Activated CD4-positive, alpha-beta T cell treated with anti-CD3 and anti-CD28 coated beads for 4 hours (primary cell): ENCODE measurements around the gene FRMD4B.
"Not testable (repeated sequence)": the region's sequence is repeated elsewhere in the genome, so short reads cannot be mapped to it uniquely, and the experiment has no call there.

Experiments used
- DNase-seq, 2 donors: peaks; one replicate each; pipeline ENCODE4 v3.0.0-alpha.2; 2020

The FRMD4B gene

DNA sequence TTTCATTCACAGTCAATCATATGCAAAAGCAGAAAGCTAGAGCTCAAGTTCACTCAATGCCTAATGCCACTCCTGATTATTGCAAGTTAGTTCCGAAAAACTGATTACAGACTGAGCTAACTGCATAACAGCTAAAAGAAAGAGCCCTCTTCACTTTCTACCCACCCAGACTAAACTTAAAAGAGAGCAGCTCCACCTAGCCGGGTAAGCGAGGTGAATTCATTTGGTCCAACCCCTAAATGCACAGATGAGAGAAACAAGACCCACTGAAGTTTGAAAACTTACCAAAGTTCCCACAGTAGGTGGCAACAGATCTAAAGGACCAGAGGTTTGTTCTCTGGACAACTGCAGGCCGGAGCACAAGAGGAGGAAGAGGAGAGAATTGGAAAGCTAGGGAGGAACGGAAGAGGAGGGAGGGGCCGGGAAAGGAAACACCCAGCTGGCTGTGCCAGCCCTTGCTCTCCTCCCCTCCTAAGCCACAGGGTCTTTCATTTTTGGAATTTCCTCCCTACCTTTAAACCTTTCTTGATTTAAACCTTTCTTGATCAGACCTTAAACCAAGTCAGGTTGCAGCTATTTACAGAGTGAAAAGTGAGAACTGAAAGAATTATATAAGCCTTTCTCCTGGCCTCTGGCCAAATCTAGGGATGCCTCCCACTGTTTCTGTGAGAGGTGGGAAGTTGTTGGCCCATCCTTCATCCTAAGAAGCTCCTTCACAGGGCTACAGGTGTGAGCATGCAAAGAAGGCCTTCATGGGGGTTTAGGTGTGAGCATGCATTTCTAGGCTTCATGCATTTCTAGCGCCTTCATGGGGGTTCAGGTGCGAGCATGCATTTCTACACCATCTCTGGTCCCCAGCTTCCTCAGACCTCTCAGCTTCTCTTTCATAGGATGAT is 148.8 kb downstream of the FRMD4B start:
- DNase-seq = peak in 1 of 2 donors; percentile 12

DNA sequence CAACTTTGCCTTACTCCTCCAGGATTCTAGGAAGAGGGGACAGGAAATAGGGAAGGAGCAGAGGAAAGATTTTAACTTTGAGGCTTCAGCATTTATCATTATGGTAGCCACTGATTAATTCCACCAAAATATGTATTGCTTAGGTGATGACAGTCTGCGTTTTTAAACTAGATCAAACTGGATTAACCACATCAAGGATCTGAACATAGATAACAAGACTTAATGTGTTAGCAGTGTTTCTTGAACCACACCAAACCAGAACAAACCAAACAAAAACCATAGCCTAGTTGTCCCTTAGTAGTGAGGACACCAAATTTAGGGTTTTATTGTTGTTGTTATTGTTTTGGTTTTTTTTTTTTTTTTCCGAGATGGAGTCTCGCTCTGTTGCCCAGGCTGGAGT is 150.0 kb downstream of the FRMD4B start:
- no peak for DNase-seq

DNA sequence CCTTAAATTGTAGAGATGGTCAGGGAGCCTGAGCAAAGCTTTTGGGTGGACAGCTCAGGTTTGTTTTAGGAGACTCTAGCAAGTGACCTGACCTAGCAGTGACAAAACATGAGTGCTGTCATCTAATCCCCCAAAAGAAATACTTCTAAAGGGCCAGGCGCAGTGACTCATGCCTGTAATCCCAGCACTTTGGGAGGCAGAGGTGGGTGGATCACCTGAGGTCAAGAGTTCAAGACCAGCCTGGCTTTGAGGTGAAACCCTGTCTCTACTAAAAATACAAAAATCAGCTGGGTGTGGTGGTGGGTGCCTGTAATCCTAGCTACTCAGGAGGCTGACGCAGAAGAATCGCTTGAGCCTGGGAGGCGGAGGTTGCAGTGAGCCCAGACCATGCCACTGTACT is 150.7 kb downstream of the FRMD4B start:
- DNase-seq = not testable (repeated sequence)

DNA sequence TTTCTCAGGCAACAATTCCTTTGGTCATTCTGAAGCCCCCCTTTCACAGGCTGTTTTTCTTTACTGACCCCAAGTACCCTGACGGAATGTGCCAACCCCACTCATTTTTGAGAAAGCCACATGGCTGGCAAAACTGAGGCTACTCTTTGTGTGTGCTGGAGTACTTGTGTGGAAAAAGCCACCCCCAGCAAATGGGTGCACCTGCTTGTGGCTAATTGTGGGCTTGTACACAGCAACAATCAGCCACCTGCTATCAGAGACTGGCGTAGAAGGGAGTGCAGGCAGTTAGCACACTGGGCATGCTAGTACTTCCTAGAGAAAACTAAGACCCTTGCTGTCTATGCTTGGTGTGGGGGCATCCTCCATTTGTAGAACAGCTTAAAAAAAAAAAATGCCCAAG is 153.4 kb downstream of the FRMD4B start:
- no peak for DNase-seq

DNA sequence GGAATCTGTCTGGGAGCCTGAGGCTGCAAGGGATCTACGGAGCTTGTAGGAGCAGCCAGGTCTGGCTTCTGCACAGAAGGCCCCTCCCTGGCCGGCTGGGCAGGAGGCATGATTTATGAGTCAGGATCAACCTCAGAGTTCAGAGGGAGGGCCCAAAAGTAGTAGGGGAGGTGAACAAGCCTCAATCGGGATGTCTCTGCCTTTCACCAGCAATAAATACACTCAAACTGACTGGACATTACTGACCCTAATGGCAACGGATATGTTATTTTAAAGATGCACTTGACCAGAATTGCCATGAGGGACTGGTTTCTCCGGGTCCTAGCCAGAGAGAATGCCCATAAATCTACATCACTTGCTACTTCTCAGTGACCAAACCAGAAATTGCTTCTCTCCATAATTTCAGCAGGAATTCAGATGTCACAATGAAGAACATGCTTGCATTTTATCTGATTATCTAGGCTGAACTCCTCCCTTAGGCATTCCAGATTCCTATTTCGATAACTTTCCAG is 153.9 kb downstream of the FRMD4B start:
- no peak for DNase-seq

DNA sequence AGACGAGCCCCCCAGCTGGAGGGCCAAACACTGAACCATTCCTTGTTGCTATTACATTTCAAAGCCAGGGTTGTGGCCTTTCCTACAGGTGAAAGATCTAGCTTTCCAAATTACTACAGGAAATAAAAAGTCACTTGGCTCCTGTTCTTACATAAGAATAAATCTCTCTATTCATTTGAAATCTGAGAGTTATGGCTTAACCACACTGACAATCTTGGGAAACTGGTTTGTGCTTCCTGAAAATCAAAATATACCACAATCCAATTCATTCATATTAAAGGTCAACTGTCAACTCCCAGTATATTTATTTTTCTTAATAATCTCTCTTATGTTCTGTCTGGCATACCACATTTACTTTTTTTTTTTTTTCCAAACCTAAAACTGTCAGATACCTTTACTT is 159.8 kb downstream of the FRMD4B start:
- no peak for DNase-seq

DNA sequence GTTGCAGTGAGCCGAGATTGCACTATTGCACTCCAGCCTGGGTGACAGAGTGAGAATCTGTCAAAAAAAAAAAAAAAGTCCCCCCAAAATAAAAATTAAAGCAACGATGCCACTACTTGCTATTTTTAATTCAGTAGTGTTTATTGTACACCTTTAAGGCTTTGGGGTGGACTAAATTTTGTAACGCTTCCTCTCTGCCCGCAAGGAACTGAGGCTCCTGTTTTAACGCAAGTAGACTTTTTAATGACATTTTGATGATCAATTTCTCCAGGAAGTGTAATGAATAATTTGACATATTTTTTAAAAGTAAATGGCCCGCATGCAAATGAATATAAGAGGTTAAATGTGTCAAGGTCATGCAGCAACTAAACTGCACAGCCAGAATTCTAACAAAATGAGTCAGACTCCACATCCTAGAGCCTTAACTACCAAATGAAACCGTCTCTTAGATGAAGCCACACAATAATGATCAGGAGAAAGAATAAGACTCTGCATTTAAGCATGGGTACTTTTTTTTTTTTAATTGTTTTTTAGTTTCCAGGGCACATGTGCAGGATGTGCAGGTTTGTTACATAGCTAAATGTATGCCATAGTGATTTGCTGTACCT is 166.7 kb downstream of the FRMD4B start:
- no peak for DNase-seq

DNA sequence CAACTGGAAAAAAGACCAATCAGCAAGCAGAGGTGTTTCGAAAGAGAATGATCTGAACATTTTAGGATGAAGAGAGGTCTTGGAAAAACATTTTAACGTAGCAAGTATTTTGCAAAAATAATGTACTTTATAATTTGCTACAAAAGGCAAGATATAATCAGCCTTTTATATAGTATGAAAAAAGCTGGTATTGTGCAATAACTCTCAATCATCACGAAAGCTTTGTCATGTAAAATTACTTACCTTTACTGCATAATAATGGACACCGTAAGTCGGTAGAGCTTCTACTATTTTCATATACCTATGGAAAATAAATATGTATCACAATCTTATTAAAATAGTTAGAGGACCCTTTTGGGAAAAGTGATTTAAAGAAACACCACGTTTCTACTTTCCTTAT is 167.8 kb downstream of the FRMD4B start:
- DNase-seq = no peak

DNA sequence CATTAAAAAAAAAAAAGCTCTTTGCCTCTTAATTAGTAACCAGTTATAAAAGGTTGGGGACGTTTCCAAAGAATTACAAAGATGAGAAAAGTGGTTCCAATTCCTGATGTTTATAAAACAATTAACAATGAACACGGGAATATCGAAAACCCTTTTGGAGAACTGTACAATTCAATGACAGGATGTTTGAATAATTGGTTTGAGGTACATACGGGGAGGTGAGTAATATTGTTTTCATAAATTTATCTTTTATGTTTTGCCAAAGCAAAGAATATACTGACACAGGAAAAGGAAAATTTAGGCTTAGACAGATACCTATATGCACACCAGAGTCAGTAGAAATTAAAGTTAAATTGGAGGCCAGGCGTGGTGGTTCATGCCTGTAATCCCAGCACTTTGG is 168.9 kb downstream of the FRMD4B start:
- no peak for DNase-seq

DNA sequence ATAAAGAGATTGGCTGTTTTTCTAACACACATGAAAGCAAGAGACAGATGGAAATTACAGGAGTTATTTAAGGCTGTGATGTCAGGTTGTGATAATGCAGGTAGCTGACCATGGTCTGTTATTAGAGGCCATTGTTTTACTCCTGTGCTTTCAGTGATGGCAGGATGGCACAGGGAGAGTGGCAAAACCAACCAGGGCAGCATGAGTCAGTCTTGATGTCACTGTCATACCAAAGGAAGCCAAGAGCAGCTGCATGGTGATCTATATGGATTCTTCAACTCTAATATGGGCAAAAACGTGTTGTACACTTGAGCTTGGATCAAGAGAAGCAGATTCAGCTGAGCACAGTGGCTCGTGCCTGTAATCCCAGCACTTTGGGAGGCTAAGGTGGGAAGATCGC is 171.6 kb downstream of the FRMD4B start:
- no peak for DNase-seq

DNA sequence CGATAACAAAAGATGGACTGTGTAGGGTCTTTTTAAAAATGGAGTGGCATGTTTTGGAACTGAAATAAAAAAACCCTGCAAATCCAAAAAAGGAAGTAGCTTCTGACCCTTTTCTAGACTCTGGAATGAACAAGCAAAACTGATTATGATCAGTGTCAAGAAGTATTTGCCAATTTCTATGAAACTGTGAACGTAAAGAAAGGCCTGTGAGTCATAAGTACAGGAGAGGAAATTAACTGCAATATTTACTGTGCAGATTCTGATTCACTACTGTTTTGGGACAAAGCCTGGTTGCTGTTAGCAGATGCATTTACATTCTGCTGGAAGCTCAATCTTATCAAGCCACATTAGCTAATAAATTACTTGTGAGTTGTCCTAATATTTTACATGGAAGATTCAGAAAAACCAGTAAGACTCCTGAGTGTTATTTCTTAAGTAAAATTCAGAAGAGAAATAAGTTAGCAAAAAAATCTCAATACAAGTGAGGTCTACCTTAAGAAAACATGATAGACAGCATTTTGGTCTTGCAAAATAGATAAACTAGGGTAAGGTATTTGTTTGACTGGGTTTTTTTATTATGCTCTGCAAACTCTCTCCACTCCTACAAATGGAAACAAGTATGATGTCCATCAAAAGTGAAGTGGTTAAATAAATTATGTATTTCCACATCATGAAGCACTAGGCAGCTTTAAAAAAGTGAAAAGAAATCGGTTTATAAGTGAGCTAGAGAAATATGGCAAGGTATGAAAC is 173.3 kb downstream of the FRMD4B start:
- no peak for DNase-seq

DNA sequence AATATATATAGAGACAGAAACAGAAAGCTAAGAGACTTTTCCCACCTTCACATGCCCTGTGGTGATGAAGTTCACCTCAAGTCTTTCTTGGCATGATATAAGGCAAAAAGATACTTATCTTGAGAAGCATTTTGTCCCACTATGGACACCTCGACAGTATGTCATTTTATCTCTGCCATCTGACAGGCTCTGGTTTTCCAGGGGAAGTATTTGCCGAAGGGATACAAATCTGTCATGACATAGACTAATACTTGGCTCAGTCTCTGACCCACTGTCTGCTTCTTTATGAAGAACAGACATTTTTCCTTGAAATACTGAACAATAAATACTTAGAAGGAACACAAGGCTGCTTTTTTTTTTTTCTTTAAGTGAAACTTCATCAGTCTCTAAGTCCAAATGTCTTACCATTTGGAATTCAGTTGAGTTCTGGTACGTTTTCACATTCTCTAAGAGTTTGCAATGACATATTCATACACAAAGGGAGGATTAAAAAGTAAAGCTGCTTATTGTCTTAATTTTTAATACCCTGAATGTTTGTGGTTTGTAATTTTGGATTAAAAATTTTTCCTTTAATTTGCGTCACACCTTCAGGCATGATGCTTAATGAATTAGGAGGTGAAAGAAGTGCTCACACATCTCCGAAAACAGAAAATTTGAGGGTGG is 175.7 kb downstream of the FRMD4B start:
- DNase-seq = no peak

DNA sequence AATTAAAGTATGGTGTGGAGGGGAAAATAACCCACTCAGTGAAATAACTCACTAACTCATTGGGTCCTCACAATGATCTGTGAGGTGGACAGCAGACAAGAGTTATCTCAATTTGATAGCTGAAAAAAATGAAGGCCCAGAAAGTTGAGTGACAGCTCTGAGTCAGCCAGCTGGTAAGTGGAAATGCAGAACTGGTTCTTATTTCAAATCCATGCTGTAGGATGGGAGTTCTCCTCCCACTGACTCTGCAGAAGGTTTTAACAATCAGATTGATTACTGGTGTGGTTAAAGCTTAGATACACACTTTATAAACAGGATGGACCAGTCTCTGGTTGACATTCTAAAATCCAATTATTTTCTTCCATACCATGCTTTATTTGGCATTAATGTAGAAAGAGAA is 176.5 kb downstream of the FRMD4B start:
- DNase-seq = no peak

DNA sequence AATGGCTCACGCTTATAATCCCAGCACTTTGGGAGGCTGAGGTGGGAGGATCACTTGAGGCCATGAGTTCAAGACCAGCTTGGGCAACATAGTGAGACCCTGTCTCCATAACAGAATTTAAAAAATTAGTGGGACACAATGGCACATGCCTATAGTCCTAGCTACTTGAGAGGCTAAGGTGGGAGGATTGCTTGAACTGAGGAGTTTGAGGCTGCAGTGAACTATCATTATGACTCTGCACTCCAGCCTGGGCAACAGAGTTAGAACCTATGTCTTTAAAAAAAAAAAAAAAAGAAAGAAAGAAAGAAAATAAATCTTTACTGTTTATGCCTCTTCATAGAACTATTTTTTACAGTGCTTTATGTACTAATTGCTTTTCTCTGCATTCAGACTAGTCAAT is 178.9 kb downstream of the FRMD4B start:
- no peak for DNase-seq

DNA sequence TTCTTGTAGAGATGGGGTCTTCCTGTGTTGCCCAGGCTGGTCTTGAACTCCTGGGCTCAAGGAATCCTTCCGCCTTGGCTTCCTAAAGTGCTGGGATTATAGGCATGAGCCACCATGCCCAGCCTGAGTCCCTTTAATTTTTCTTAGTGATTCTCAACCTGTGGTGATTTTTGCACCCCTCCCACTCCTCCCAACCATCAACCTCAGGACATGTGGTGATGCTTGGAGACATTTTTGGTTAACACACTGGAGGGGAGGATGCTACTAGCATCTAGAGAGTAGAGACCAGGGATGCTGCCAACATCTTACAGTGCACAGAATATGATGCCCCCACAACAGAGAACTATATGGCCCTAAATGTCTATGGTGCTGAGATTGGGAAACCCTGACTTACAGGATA is 180.5 kb downstream of the FRMD4B start:
- DNase-seq = no peak

DNA sequence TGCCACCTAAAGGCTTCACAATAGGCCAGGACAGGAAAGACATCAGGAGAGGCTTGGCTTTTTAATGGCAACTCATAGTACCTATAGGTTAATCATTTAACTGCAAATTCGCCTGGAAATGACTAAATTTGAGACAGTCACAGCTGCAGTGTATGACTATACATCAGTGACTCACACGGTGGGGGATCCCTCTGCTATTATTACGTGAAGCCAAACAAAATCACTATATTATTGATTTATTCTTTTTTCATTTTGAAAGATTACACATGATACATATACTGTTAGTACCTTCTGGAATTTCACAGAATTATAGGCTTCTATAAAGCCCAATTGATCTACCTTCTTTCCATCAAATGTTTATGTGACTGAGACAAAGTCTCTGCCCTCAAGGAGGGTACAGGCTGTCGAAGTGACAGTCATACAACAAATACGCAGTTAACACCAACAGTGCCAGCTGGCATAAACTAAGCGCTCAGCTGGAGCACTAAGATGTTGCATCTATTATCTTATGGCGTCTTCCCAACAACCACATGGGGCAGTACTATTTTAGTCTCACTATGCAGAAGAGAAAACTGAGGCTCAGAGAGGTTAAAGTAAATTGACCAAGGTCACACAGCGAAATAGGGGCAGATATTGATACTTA is 181.5 kb downstream of the FRMD4B start:
- DNase-seq = peak; percentile 27 to 34

DNA sequence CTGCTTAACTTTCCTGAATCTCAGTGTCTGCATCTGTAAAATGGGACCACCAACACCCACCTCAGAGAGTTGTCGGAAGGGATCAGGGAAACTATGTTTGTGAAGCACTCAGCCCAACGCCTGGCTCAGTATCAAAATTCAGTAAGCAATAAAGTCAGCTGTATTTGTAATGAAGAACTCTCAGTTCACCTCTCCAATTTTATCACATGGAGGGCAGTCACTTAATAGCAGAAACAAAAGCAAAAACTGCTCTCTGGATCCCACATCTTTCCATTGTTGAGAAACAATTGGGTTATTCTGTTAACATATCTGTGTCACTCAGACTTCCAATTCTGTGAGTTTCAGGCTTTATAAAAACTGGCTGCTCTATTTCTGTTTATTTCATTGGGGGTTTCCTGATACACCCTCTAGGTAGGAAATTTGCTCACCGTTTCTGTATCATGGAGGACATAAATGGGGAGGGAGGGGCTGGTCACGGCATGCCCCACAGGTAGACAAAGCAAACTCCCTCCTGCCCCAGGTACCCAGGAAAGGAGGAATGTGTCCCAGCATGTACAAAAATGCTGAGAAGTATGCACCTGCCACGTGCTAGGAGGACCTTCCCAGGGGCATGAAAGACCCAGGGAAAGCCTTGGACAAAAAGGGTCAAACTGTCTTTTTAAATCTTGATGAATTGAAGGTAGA is 182.1 kb downstream of the FRMD4B start:
- DNase-seq = no peak

DNA sequence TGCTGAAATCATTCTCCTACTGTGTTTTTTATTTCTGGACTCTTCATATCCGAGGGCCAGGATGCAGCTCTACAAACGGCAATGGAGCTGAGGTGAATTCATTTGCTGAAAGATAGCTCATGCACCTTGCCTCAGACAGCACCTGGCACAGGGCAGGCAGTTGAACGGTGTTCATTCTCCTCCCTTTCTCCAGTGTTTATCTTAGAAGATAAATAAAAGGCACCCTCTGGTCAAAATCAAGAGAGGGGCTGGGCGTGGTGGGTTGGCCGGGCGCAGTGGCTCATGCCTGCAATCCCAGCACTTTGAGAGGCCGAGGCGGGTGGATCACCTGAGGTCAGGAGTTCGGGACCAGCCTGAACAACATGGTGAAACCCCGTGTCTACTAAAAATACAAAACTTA is 184.2 kb downstream of the FRMD4B start:
- DNase-seq = no peak

DNA sequence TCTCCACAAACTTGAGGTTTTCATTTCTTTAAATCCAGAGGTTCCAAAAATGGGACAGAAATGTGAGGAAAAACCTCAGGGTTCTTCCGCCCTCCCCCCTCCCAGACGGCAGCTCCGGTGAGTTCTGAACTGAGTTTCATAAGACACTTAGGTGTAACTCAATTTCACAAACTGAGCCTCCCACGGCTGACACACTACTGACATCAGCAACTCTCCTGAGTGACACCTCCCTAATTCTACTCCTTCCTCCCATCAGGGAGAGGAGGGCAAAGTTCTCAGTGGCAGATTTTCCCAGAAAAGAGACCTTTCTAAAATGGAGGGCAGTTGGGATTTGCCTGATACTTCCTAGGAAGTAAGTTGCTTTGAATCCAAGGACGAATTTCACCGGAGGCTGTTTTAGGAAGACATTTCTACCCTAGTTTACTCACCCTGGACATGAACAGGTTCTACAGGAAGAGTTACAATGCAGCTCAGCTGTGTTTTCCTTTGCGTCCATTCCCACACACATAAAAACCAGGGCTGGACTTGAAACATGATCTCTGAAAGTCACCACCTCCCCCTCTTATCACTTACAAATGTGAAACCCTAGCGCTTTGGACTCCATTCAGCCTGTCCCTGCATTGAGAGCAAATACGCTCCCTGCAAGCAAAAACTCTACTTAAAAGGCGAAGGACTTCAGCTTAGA is 185.4 kb downstream of the FRMD4B start:
- peak; percentile 60 to 64 for DNase-seq

DNA sequence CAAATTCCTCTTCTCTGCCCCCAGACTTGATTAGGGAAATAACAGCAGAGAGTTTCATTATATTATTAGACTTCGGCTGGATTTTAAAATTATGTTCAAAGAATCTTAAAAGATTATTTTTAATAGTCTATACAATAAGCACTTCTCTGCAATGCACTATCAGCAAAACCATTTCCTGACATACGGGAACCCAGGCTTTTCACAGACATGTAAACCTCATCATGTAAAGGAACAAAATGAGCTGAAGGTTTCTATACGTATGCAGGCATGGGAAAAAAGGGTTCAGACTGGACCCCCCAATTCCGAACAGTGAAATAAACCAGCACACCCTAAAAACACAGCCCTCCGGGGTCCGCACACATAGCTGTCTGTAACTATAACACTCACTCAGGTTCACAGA is 185.9 kb downstream of the FRMD4B start:
- DNase-seq = no peak

DNA sequence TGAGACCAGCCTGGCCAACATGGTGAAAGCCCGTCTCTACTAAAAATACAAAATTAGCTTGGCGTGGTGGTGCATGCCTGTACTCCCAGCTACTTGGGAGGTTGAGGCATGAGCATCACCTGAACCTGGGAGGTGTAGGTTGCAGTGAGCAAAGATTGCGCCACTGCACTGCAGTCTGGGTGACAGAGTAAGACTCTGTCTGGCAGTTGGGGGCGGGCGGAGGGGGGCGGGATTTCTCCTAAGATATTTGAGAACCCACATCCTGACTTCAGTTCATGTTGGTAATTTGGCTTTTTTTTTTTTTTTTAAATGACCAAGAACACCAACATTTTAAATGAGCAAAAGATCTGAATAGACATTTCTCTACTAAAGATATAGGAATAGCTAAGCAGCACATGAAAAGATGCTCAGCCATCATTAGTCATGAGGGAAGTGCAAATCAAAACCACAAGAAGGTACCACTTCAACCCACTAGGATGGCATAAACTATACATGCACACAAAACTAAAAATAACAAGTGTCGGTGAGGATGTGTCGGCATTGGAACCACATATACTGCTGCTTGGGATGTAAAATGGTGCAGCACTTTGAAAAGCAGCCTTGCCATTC is 187.9 kb downstream of the FRMD4B start:
- peak; percentile 59 to 69 for DNase-seq
